ENCODE data around the gene SERPINE3.

The SERPINE3 gene

GRCh38 chr13:51329606-51330005 lies 9.9 kb upstream of the SERPINE3 start:
- DNase-seq = no peak

- no peak for DNase-seq
These were observed 8.7 kb upstream of the SERPINE3 start for GRCh38 chr13:51330791-51331190.

- no peak for DNase-seq
These were observed 8.1 kb upstream of the SERPINE3 start for GRCh38 chr13:51331354-51331861.

- DNase-seq = no peak
These were observed 6.7 kb upstream of the SERPINE3 start for GRCh38 chr13:51332566-51333361.

- no peak for DNase-seq
These were observed 6.1 kb upstream of the SERPINE3 start for GRCh38 chr13:51333421-51333820.

GRCh38 chr13:51333826-51334225 lies 5.7 kb upstream of the SERPINE3 start:
- DNase-seq = no peak

- no peak for DNase-seq
These were observed 2.7 kb upstream of the SERPINE3 start for GRCh38 chr13:51336746-51337145.

GRCh38 chr13:51339952-51340732 lies 651 bp downstream of the SERPINE3 start:
- no peak for DNase-seq

GRCh38 chr13:51341232-51341631 lies 1.7 kb downstream of the SERPINE3 start:
- DNase-seq = no peak

GRCh38 chr13:51341791-51342190 lies 2.3 kb downstream of the SERPINE3 start:
- no peak for DNase-seq

- DNase-seq = no peak
These were observed 3.2 kb downstream of the SERPINE3 start for GRCh38 chr13:51342706-51343105.

- no peak for DNase-seq
These were observed 4.0 kb downstream of the SERPINE3 start for GRCh38 chr13:51343475-51343874.

GRCh38 chr13:51346397-51346796 lies 6.9 kb downstream of the SERPINE3 start:
- DNase-seq = no peak

GRCh38 chr13:51347099-51347498 lies 7.6 kb downstream of the SERPINE3 start:
- DNase-seq = no peak

- no peak for DNase-seq
These were observed 8.8 kb downstream of the SERPINE3 start for GRCh38 chr13:51348069-51348967.

GRCh38 chr13:51349016-51349415 lies 9.5 kb downstream of the SERPINE3 start:
- DNase-seq = no peak

GRCh38 chr13:51355217-51355616 lies 15.7 kb downstream of the SERPINE3 start:
- no peak for DNase-seq

GRCh38 chr13:51357928-51358595 lies 18.6 kb downstream of the SERPINE3 start:
- DNase-seq = no peak

- DNase-seq = no peak
These were observed 19.9 kb downstream of the SERPINE3 start for GRCh38 chr13:51359352-51359751.

GRCh38 chr13:51360489-51360888 lies 21.0 kb downstream of the SERPINE3 start:
- no peak for DNase-seq

- no peak for DNase-seq
These were observed 21.6 kb downstream of the SERPINE3 start for GRCh38 chr13:51361106-51361505.

GRCh38 chr13:51363625-51364024 lies 24.1 kb downstream of the SERPINE3 start:
- no peak for DNase-seq
